Keratinocyte (primary cell): ENCODE data around the gene CCDC71. TPM values are rescaled to one million over a fixed set of nuclear protein-coding genes. Genes with fewer than 3 reads are reported as not detected.

ENCODE experiments used
- DNase-seq: peaks from one replicate; pipeline ENCODE4 v3.0.0-alpha.2; 2011; ENCODE audit warnings: low read depth, missing footprints, low spot score
- FAIRE-seq: peaks from 2 replicates; lab custom pipeline; 2011; peaks lifted over from hg19 to GRCh38; lab: Jason Lieb, UNC
- H2AFZ ChIP-seq: 2 replicates; pipeline ENCODE4 v1.6.0; 2012; ENCODE audit warnings: low read length, control low read depth, inconsistent platforms; ENCODE audit not compliant: control insufficient read depth
- H3K27ac ChIP-seq: 2 replicates; pipeline ENCODE4 v1.5.1; 2011; ENCODE audit warnings: low read length; ENCODE audit not compliant: control insufficient read depth, insufficient read depth
- H3K27me3 ChIP-seq: 3 replicates; pipeline ENCODE4 v1.6.0; 2011; ENCODE audit warnings: low read length; ENCODE audit not compliant: control insufficient read depth, insufficient read depth; ENCODE audit errors: extremely low read depth
- H3K36me3 ChIP-seq, 2 experiments: 2 replicates in 1 of 2; 3 replicates in 1 of 2; pipeline ENCODE4 v1.5.1; 2011; ENCODE audit warnings: low read length in 2 of 2, mild to moderate bottlenecking in 1 of 2; ENCODE audit not compliant: control insufficient read depth in 2 of 2, insufficient read depth in 2 of 2; ENCODE audit errors: extremely low read depth in 1 of 2
- H3K4me1 ChIP-seq: 3 replicates; pipeline ENCODE4 v1.5.1; 2011; ENCODE audit warnings: low read length; ENCODE audit not compliant: control insufficient read depth, insufficient read depth; ENCODE audit errors: extremely low read depth
- H3K4me2 ChIP-seq: 3 replicates; pipeline ENCODE4 v1.6.0; 2011; ENCODE audit warnings: low read depth, low read length; ENCODE audit not compliant: control insufficient read depth, insufficient read depth; ENCODE audit errors: extremely low read depth
- H3K4me3 ChIP-seq, 3 experiments: fragments of 200-600 bp in 1 of 3; sonication (generic) in 1 of 3; 2 replicates in 2 of 3; 3 replicates in 1 of 3; pipeline ENCODE4 v1.5.1; 2011 to 2016; ENCODE audit warnings: low read length in 3 of 3, mild to moderate bottlenecking in 3 of 3, control low read depth in 2 of 3, inconsistent platforms in 1 of 3, low read depth in 1 of 3, mixed read lengths in 1 of 3, mixed run types in 1 of 3, moderate library complexity in 1 of 3; ENCODE audit not compliant: control insufficient read depth in 2 of 3, insufficient read depth in 2 of 3; ENCODE audit errors: extremely low read depth in 1 of 3
- H3K79me2 ChIP-seq: 2 replicates; pipeline ENCODE4 v1.6.0; 2012; ENCODE audit warnings: low read length; ENCODE audit not compliant: control insufficient read depth, insufficient read depth
- H3K9ac ChIP-seq: 3 replicates; pipeline ENCODE4 v1.6.0; 2011; ENCODE audit warnings: low read length; ENCODE audit not compliant: control insufficient read depth, insufficient read depth; ENCODE audit errors: extremely low read depth
- H3K9me1 ChIP-seq: 3 replicates; pipeline ENCODE4 v1.6.0; 2011; ENCODE audit warnings: low read length; ENCODE audit not compliant: control insufficient read depth, insufficient read depth; ENCODE audit errors: extremely low read depth
- H3K9me3 ChIP-seq: 2 replicates; pipeline ENCODE4 v1.5.1; 2012; ENCODE audit warnings: low read depth, low read length; ENCODE audit not compliant: control insufficient read depth
- H4K20me1 ChIP-seq: 3 replicates; pipeline ENCODE4 v1.6.0; 2011; ENCODE audit warnings: low read length; ENCODE audit not compliant: control insufficient read depth, insufficient read depth; ENCODE audit errors: extremely low read depth
- CTCF ChIP-seq, 3 experiments: IDR thresholded peaks in 1 of 3; conservative IDR thresholded peaks in 1 of 3; optimal IDR thresholded peaks in 1 of 3; 2 replicates in 2 of 3; 3 replicates in 1 of 3; pipeline versions ENCODE3 to v1.5.1; 2011; ENCODE audit warnings: low read length in 3 of 3, mild to moderate bottlenecking in 3 of 3, moderate library complexity in 2 of 3, control low read depth in 1 of 3, inconsistent platforms in 1 of 3; ENCODE audit not compliant: insufficient read depth in 2 of 3; ENCODE audit errors: extremely low read depth in 1 of 3
- EZH2 ChIP-seq: IDR thresholded peaks from one replicate; pipeline ENCODE4 v1.6.1; 2012; ENCODE audit warnings: inconsistent platforms, mild to moderate bottlenecking, low read length, moderate library complexity
- dilution Hi-C: fragments of 300-500 bp; cut with MboI; formaldehyde crosslinking; loops from one replicate; pipeline ENCODE4 v1.7.0; 2020; ENCODE audit warnings: low sequenced_read_pairs; ENCODE audit not compliant: extremely low pct_ligation_motif_present
- polyA plus RNA-seq, 5 experiments: library from polyadenylated mRNA; depleted of rRNA in 3 of 5; stranded (reverse) in 3 of 5; stranded (forward) in 1 of 5; unstranded in 1 of 5; fragments of >200 nt; gene quantifications; 1 replicate in 1 of 5; 2 replicates in 3 of 5; 3 replicates in 1 of 5; pipeline versions ENCODE4 v1.2.1 to v1.2.3, GENCODE V29; 2011 to 2012; ENCODE audit warnings: missing spikeins in 2 of 5, low read depth in 1 of 5, low replicate concordance in 1 of 5

Gene CCDC71
- polyA plus RNA-seq, 1 donor (not counting 4 experiments of a cell fraction or from before 2014, with no cell fraction given), result 18.8 TPM

- H3K27me3 ChIP-seq, result peaks cover 8% of the 10 kb centered on the region
- FAIRE-seq (peak; percentile 73), DNase-seq (no peak)
- no peak overlapping the region for H2AFZ ChIP-seq
- H3K4me1 ChIP-seq, result no peaks in the 10 kb centered on the region
- dilution Hi-C loops, result no loop called here
- no peaks in the 10 kb centered on the region for H3K9me3 ChIP-seq
- H3K79me2 ChIP-seq, result no peaks in the 10 kb centered on the region
- no peak overlapping the region for H3K4me2 ChIP-seq
- TF ChIP-seq CTCF (optimal IDR thresholded peaks at IDR 0.05 in 1 of 3, IDR thresholded peaks at IDR 0.05 in 1 of 3, conservative IDR thresholded peaks at IDR 0.05 in 1 of 3; ENCODE audit: extremely low read depth in 1 of 3, insufficient read depth in 2 of 3, low read length in 3 of 3) (no peak), EZH2 (no peak)
- H3K9me1 ChIP-seq, result no peaks in the 10 kb centered on the region
- H3K36me3 ChIP-seq, result no peaks in the 10 kb centered on the region
- H3K4me3 ChIP-seq, result no peak overlapping the region
- no peaks in the 10 kb centered on the region for H4K20me1 ChIP-seq
- H3K27ac ChIP-seq, result no peak overlapping the region
- no peak overlapping the region for H3K9ac ChIP-seq
These were observed 32.0 kb upstream of the CCDC71 start for GRCh38 chr3:49198161-49198560.

- dilution Hi-C loops, result no loop called here
- Histone ChIP-seq H3K9ac (no peak overlapping the region), H3K4me1 (peaks cover 6% of the 10 kb centered on the region), H3K27ac (no peak overlapping the region), H3K4me2 (no peak overlapping the region), H3K9me1 (no peaks in the 10 kb centered on the region), H3K79me2 (no peaks in the 10 kb centered on the region), H3K27me3 (no peaks in the 10 kb centered on the region), H4K20me1 (no peaks in the 10 kb centered on the region), H2AFZ (no peak overlapping the region), H3K4me3 (no peak overlapping the region), H3K9me3 (no peaks in the 10 kb centered on the region), H3K36me3 (no peaks in the 10 kb centered on the region)
- TF ChIP-seq EZH2 (no peak), CTCF (optimal IDR thresholded peaks at IDR 0.05 in 1 of 3, IDR thresholded peaks at IDR 0.05 in 1 of 3, conservative IDR thresholded peaks at IDR 0.05 in 1 of 3; ENCODE audit: extremely low read depth in 1 of 3, insufficient read depth in 2 of 3, low read length in 3 of 3) (no peak)
- no peak for FAIRE-seq
- DNase-seq, result no peak
These were observed 25.6 kb upstream of the CCDC71 start for GRCh38 chr3:49191741-49192140.
